ENCODE measurements around the gene TSR1. TPM values are rescaled to one million over a fixed set of nuclear protein-coding genes. Genes with fewer than 3 reads are reported as not detected.
A peak's percentile ranks its signal among the peaks of the same experiment; 100 is the strongest.

The TSR1 gene
- polyA plus RNA-seq, 3 donors, result 8.1 to 10.8 (median 9.3) TPM

GRCh38 chr17:2312736-2313135, 23.5 kb downstream of the TSR1 start:
- Mint-ChIP-seq H3K9me3 (no peaks in the 10 kb centered on the region), H3K27ac (no peak overlapping the region), H3K4me3 (no peak overlapping the region), H3K27me3 (ENCODE audit: low read depth in 3 of 3) (no peaks in the 10 kb centered on the region), H3K36me3 (peaks cover 0 to under 1% of the 10 kb centered on the region in 2 donors), H3K4me1 (no peaks in the 10 kb centered on the region)
- H3K4me2 ChIP-seq (replicated peaks; ENCODE audit: extremely low read depth, low read length, poor library complexity, severe bottlenecking), result no peak overlapping the region
- no peaks in the 10 kb centered on the region for H3K27me3 ChIP-seq (ENCODE audit: control insufficient read depth in 2 of 2, insufficient read depth in 2 of 2, low read length in 2 of 2)
- intact Hi-C loops (cut with micrococcal nuclease), result no loop called here
- H3K36me3 ChIP-seq (replicated peaks in 1 of 2; ENCODE audit: control insufficient read depth in 1 of 2, insufficient read depth in 2 of 2, low read length in 2 of 2), result no peaks in the 10 kb centered on the region
- no peak overlapping the region for H3K27ac ChIP-seq (ENCODE audit: low read depth in 1 of 2, low read length in 2 of 2)
- no peak for DNase-seq
- H2AFZ ChIP-seq (ENCODE audit: insufficient read depth, low read depth, low read length, poor library complexity, severe bottlenecking), result no peak overlapping the region
- H3K9ac ChIP-seq (ENCODE audit: insufficient read depth, low read length, poor library complexity, severe bottlenecking), result no peak overlapping the region
- no peaks in the 10 kb centered on the region for H3K79me2 ChIP-seq (ENCODE audit: insufficient read depth, low read length)
- H3K9me3 ChIP-seq (replicated peaks in 1 of 2; ENCODE audit: control insufficient read depth in 1 of 2, insufficient read depth in 1 of 2, low read length in 2 of 2), result no peaks in the 10 kb centered on the region
- no peak overlapping the region for H3K4me3 ChIP-seq (replicated peaks in 1 of 3; ENCODE audit: low read depth in 2 of 3, low read length in 3 of 3)
- H3K4me1 ChIP-seq (ENCODE audit: control insufficient read depth in 1 of 2, insufficient read depth in 2 of 2, low read length in 2 of 2), result no peaks in the 10 kb centered on the region
- WGBS (ENCODE audit: insufficient coverage), result no CpG with 5 or more reads among the region's 5 CpGs
- H4K20me1 ChIP-seq (ENCODE audit: insufficient read depth, low read length), result no peaks in the 10 kb centered on the region
- TF ChIP-seq CTCF (IDR thresholded peaks at IDR 0.05), result no peak

- Histone ChIP-seq H3K36me3 (replicated peaks in 1 of 2; ENCODE audit: control insufficient read depth in 1 of 2, insufficient read depth in 2 of 2, low read length in 2 of 2) (no peaks in the 10 kb centered on the region), H3K4me1 (ENCODE audit: control insufficient read depth in 1 of 2, insufficient read depth in 2 of 2, low read length in 2 of 2) (peaks cover 3 to 8% of the 10 kb centered on the region in 2 donors), H3K9me3 (replicated peaks in 1 of 2; ENCODE audit: control insufficient read depth in 1 of 2, insufficient read depth in 1 of 2, low read length in 2 of 2) (no peaks in the 10 kb centered on the region), H3K4me2 (replicated peaks; ENCODE audit: extremely low read depth, low read length, poor library complexity, severe bottlenecking) (no peak overlapping the region), H4K20me1 (ENCODE audit: insufficient read depth, low read length) (no peaks in the 10 kb centered on the region), H3K4me3 (replicated peaks in 1 of 3; ENCODE audit: low read depth in 2 of 3, low read length in 3 of 3) (no peak overlapping the region), H3K27ac (ENCODE audit: low read depth in 1 of 2, low read length in 2 of 2) (no peak overlapping the region), H3K79me2 (ENCODE audit: insufficient read depth, low read length) (no peaks in the 10 kb centered on the region), H2AFZ (ENCODE audit: insufficient read depth, low read depth, low read length, poor library complexity, severe bottlenecking) (no peak overlapping the region), H3K27me3 (ENCODE audit: control insufficient read depth in 2 of 2, insufficient read depth in 2 of 2, low read length in 2 of 2) (no peaks in the 10 kb centered on the region), H3K9ac (ENCODE audit: insufficient read depth, low read length, poor library complexity, severe bottlenecking) (no peak overlapping the region)
- no peak for TF ChIP-seq CTCF (IDR thresholded peaks at IDR 0.05)
- no peak for DNase-seq
- no CpG with 5 or more reads among the region's 6 CpGs for WGBS (ENCODE audit: insufficient coverage)
- peaks cover 0 to 1% (median 0%) of the 10 kb centered on the region in 3 donors for H3K27me3 Mint-ChIP-seq (ENCODE audit: low read depth in 3 of 3)
- no peaks in the 10 kb centered on the region for H3K9me3 Mint-ChIP-seq
- intact Hi-C loops (cut with micrococcal nuclease), result no loop called here
- H3K36me3 Mint-ChIP-seq, result peaks cover 3 to 5% of the 10 kb centered on the region in 2 donors
- no peak overlapping the region for H3K4me3 Mint-ChIP-seq
- H3K27ac Mint-ChIP-seq, result peak overlapping the region in 1 of 7 donors; percentile 4
- H3K4me1 Mint-ChIP-seq, result peaks cover 13% of the 10 kb centered on the region
These were observed 26.7 kb downstream of the TSR1 start for GRCh38 chr17:2309338-2310154.

Measured in CD14-positive monocyte (primary cell).